ENCODE data around the gene GRAMD4. TPM values are rescaled to one million over a fixed set of nuclear protein-coding genes. Genes with fewer than 3 reads are reported as not detected.

The GRAMD4 gene
- polyA plus RNA-seq, 1 of the 3 experiments (the other 2 are of a cell fraction): 15.5 TPM

DNA sequence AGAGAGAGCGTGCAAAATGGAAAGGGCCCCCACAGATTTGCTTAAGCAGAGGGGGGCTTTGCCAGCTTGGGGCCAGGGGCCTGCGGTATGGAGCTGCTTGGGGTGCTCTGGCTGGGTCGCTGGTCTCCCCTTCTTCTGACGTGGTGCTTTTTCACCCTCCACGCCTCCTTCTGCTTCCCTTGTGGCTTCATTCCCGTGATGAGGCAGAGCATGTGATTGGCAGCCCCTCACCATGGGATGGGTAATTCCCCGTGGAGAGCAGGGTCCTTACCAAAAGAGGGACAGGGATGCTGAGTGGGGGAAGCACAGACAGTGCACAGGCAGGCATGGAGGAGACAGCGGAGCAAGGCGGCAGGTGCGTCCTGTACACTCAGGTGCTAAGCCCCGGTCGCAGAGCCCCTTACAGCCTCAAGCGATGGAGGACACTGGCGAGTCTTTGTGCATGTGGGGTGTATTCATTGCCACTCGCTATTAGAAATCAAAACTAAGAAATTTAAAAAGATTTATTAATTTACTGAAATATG is 19.9 kb upstream of the GRAMD4 start:
- no peak overlapping the region for H3K9ac ChIP-seq
- H3K4me1 ChIP-seq (ENCODE audit: control insufficient read depth in 1 of 2, insufficient read depth in 2 of 2, low read depth in 1 of 2, low read length in 1 of 2): peaks cover 0 to 19% of the 10 kb centered on the region in 2 experiments; a peak in 1 of 4 replicates
- ChIA-PET CTCF (interaction anchor here (2.8 kb wide), 1 partner anchor 37 kb away, joined by 11 read pairs; no protein-coding TSS in a partner anchor), POLR2A (no interaction called here)
- TF ChIP-seq POLR2AphosphoS5 (IDR thresholded peaks at IDR 0.05; ENCODE audit: low read depth, low read length) (no peak), FOSL2 (IDR thresholded peaks at IDR 0.05; ENCODE audit: borderline replicate concordance, low read depth) (no peak), TAF1 (IDR thresholded peaks at IDR 0.05; ENCODE audit: borderline replicate concordance, low read depth, low read length) (no peak), RFX5 (IDR thresholded peaks at IDR 0.05; ENCODE audit: low read length) (no peak), TCF12 (IDR thresholded peaks at IDR 0.05) (no peak), EP300 (IDR thresholded peaks at IDR 0.05; ENCODE audit: borderline replicate concordance in 1 of 2, low read depth in 1 of 2, low read length in 1 of 2) (no peak), SIN3A (IDR thresholded peaks at IDR 0.05; ENCODE audit: borderline replicate concordance, low read depth, low read length) (no peak), MEF2A (IDR thresholded peaks at IDR 0.05; ENCODE audit: borderline replicate concordance, low read depth) (no peak), RXRA (IDR thresholded peaks at IDR 0.05; ENCODE audit: borderline replicate concordance, low read depth) (no peak), MXI1 (IDR thresholded peaks at IDR 0.05; ENCODE audit: low read depth, low read length) (no peak)
- TF ChIP-seq, protein P1, sequence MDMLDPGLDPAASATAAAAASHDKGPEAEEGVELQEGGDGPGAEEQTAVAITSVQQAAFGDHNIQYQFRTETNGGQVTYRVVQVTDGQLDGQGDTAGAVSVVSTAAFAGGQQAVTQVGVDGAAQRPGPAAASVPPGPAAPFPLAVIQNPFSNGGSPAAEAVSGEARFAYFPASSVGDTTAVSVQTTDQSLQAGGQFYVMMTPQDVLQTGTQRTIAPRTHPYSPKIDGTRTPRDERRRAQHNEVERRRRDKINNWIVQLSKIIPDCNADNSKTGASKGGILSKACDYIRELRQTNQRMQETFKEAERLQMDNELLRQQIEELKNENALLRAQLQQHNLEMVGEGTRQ (IDR thresholded peaks at IDR 0.05; ENCODE audit: borderline replicate concordance, low read depth, low read length): no peak
- TF ChIP-seq, protein P2, sequence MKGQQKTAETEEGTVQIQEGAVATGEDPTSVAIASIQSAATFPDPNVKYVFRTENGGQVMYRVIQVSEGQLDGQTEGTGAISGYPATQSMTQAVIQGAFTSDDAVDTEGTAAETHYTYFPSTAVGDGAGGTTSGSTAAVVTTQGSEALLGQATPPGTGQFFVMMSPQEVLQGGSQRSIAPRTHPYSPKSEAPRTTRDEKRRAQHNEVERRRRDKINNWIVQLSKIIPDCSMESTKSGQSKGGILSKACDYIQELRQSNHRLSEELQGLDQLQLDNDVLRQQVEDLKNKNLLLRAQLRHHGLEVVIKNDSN (IDR thresholded peaks at IDR 0.05; ENCODE audit: borderline replicate concordance, low read depth): no peak
- TF ChIP-seq, protein P3, sequence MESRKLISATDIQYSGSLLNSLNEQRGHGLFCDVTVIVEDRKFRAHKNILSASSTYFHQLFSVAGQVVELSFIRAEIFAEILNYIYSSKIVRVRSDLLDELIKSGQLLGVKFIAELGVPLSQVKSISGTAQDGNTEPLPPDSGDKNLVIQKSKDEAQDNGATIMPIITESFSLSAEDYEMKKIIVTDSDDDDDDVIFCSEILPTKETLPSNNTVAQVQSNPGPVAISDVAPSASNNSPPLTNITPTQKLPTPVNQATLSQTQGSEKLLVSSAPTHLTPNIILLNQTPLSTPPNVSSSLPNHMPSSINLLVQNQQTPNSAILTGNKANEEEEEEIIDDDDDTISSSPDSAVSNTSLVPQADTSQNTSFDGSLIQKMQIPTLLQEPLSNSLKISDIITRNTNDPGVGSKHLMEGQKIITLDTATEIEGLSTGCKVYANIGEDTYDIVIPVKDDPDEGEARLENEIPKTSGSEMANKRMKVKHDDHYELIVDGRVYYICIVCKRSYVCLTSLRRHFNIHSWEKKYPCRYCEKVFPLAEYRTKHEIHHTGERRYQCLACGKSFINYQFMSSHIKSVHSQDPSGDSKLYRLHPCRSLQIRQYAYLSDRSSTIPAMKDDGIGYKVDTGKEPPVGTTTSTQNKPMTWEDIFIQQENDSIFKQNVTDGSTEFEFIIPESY (IDR thresholded peaks at IDR 0.05; ENCODE audit: borderline replicate concordance, low read depth): no peak
- TF ChIP-seq, protein P4, sequence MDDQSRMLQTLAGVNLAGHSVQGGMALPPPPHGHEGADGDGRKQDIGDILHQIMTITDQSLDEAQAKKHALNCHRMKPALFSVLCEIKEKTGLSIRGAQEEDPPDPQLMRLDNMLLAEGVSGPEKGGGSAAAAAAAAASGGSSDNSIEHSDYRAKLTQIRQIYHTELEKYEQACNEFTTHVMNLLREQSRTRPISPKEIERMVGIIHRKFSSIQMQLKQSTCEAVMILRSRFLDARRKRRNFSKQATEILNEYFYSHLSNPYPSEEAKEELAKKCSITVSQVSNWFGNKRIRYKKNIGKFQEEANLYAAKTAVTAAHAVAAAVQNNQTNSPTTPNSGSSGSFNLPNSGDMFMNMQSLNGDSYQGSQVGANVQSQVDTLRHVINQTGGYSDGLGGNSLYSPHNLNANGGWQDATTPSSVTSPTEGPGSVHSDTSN (IDR thresholded peaks at IDR 0.05): no peak
- no peaks in the 10 kb centered on the region for H3K9me3 ChIP-seq
- DNase-seq: no peak
- no peaks in the 10 kb centered on the region for H4K20me1 ChIP-seq (ENCODE audit: insufficient read depth)
- H3K27me3 ChIP-seq (ENCODE audit: insufficient read depth): no peaks in the 10 kb centered on the region
- no peak overlapping the region for H3K4me3 ChIP-seq (ENCODE audit: low read depth in 2 of 2, low read length in 1 of 2)
- 84% methylated on average over 15 of the region's 15 CpGs for WGBS (ENCODE audit: low lambda C conversion rate)
- H3K36me3 ChIP-seq (replicated peaks in 1 of 2; ENCODE audit: control insufficient read depth in 1 of 2, insufficient read depth in 2 of 2, low read length in 1 of 2): no peaks in the 10 kb centered on the region
- no peaks in the 10 kb centered on the region for H3F3A ChIP-seq (replicated peaks; ENCODE audit: insufficient read depth)
- no peak overlapping the region for H3K4me2 ChIP-seq
- no peaks in the 10 kb centered on the region for H3K79me2 ChIP-seq (ENCODE audit: insufficient read depth)
- H2AFZ ChIP-seq (ENCODE audit: low read depth): no peak overlapping the region
- no peaks in the 10 kb centered on the region for H3K9me2 ChIP-seq
- no peak overlapping the region for H3K27ac ChIP-seq (ENCODE audit: low read depth in 2 of 2, low read length in 1 of 2)

Measured in SK-N-SH (cell line).